NT2/D1 (cell line): ENCODE data around the gene RASAL2.
"Not testable (repeated sequence)": the region's sequence is repeated elsewhere in the genome, so short reads cannot be mapped to it uniquely, and the experiment has no call there.

Source experiments
- YY1 ChIP-seq: IDR thresholded peaks from 2 replicates; pipeline ENCODE4 v1.6.1; 2011; ENCODE audit not compliant: insufficient read length, insufficient read depth
- ZNF274 ChIP-seq: IDR thresholded peaks from 2 replicates; pipeline ENCODE4 v1.6.1; 2011; ENCODE audit warnings: mild to moderate bottlenecking, low read depth, low read length

DNA sequence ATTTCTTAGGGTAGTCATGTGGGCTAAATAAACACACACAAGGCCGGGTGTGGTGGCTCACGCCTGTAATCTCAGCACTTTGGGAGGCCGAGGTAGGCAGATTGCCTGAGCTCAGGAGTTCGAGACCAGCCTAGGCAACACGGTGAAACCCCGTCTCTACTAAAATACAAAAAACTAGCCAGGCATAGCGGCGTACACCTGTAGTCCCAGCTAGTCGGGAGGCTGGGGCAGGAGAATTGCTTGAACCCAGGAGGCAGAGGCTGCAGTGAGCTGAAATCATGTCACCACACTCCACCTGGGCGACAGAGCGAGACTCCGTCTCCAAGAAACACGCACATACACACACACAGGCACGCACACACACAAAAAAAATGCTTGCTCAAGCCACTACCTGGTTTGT, 409.4 kb downstream of the RASAL2 start:
- TF ChIP-seq YY1, ZNF274: not testable (repeated sequence)
